ENCODE results near the gene SPATA31C2.
"Not testable (repeated sequence)": the region's sequence is repeated elsewhere in the genome, so short reads cannot be mapped to it uniquely, and the experiment has no call there.

The SPATA31C2 gene

GRCh38 chr9:88118121-88118520, 20.2 kb downstream of the SPATA31C2 start:
- DNase-seq = not testable (repeated sequence)

DNA sequence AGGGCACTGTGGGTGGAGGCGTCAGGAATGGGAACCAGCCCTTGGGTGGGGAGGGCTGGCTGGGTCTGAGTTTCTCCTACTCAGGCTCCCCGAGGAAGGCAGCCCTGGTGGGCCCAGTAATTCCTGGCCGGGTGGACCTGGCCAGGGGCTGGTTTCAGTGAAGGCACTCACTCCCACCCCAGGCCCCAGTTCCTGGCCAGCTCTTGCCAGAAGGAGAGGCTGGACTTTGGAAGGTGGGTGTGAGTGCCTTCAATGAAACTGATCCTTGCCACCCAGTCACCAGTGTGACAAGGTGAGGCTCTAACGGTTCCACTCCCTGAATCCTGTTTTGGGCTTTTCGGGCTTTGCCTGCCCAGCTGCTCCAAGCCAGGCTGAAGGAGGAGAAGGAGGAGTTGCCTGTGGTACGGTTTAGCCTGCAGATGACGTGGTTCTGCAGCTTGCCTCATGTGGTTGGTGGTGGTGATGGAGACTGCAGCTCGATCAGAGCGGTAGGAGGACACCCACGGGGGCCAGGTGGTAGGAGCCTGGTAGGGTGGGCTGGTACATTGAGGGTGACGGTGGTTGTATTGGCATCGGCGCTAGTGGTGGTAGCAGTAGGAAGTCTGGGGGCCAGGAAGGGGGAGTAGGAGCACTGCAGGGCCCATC, 23.2 kb downstream of the SPATA31C2 start:
- not testable (repeated sequence) for DNase-seq

GRCh38 chr9:88114283-88114967, 23.9 kb downstream of the SPATA31C2 start:
- DNase-seq = not testable (repeated sequence)

GRCh38 chr9:88113156-88114130, 24.8 kb downstream of the SPATA31C2 start:
- DNase-seq = not testable (repeated sequence)

- DNase-seq = no peak
Measured at GRCh38 chr9:88110026-88110425, 28.2 kb downstream of the SPATA31C2 start.

DNA sequence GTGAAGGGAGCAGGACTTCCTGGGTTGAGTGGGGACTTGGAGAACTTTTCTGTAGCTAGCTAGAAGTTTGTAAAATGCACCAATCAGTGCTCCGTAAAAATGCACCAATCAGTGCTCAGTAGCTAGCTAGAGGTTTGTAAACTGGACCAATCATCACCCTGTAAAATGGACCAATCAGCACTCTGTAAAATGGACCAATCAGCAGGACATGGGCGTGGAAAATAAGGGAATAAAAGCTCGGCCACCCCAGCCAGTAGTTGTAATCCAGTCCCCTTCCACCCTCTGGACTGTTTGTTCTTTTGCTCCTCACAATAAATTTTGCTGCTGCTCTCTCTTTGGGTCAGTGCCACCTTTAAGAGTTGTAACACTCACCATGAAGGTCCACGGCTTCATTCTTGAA, 29.5 kb downstream of the SPATA31C2 start:
- no peak for DNase-seq

- DNase-seq = no peak
Measured at GRCh38 chr9:88106492-88106891, 31.8 kb downstream of the SPATA31C2 start.

- no peak for DNase-seq
Measured at GRCh38 chr9:88092797-88093331, 45.4 kb downstream of the SPATA31C2 start.

DNA sequence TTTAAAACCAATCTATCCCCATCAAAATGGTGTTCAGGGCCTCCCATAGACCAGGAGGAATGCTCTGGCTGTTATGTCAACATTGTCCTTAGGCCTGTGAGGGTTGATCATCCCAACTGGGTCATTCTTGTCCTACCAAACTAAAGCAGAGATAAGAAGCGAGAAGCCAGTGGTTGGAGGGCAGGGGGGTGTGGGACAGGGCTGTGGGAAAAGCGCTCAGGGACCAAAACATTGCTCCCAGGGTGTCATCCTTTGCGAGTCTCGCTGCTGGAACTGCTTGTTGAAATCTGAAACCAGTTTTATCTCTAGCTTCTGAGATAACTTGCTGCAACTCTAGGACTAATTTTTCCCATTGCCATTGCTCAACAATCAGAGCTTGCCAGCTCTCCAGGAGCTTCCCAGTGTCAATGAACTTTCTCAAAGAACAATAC, 48.1 kb downstream of the SPATA31C2 start:
- DNase-seq = no peak

DNA sequence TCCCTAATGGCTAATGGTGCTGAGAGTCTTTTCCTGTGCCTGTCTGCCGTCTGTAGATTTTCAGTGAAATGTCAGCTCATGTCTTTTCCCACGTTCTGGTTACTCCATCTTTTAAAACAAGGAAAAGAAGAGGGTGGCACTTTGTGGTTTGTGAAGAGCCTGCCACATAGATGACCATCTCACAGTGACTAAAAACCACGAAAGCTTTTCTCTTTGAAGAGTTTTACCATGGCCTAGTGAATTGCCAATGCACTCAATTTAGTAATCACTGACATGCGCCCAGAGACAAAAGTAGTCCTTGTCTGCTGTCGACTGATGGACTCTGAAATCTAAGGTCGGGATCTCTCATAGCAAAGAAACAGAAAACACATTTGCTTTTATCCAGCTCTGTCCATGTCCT, 50.4 kb downstream of the SPATA31C2 start:
- DNase-seq = no peak

- DNase-seq = no peak
Measured at GRCh38 chr9:88085476-88085875, 52.8 kb downstream of the SPATA31C2 start.

DNA sequence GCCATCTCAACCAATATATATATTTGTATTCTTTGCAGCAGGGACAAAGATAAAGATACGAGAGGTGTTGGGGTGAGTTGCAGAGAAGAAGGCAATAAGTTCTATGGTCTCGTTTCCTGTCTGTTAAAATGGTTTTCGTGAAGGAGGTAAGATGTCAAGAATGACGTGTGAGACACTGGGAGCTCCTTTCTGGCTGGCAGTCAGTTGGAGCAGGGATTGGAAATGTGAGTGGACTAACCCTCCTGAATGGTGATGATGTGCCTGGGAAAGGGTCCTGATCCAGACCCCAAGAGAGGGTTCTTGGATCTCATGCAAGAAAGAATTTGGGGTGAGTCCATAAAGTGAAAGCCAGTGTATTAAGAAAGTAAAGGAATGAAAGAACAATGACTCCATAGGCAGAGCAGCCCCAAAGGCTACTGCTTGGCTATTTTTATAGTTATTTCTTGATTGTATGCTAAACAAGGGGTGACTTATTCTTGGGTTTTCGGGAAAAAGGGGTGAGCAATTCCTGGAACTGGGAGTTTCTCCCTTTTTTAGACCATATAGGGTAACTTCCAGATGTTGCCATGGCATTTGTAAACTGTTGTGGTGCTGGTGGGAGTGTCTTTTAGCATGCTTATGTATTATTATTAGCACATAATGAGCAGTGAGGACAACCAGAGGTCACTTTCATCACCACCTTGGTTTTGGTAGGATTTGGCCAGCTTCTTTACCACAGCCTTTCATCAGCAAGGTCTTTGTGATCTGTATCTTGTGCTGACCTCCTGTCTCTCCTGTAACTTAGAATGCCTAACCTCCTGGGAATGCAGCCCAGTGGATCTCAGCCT, 53.7 kb downstream of the SPATA31C2 start:
- no peak for DNase-seq
